GM18951 (cell line): ENCODE data around the gene CCHCR1.

ENCODE experiments used
- POLR2A ChIP-seq: IDR thresholded peaks from 4 replicates; pipeline ENCODE4 v1.6.1; 2011; ENCODE audit warnings: mild to moderate bottlenecking; ENCODE audit not compliant: insufficient read length, insufficient read depth; ENCODE audit errors: extremely low read depth
- in situ Hi-C: fragments of 300-500 bp; cut with MboI; formaldehyde crosslinking; loops from one replicate; pipeline ENCODE4 v1.12.0; 2022; ENCODE audit warnings: low sequenced_read_pairs, mixed read lengths, inconsistent platforms; ENCODE audit not compliant: unreplicated experiment

CCHCR1 gene, protein sequence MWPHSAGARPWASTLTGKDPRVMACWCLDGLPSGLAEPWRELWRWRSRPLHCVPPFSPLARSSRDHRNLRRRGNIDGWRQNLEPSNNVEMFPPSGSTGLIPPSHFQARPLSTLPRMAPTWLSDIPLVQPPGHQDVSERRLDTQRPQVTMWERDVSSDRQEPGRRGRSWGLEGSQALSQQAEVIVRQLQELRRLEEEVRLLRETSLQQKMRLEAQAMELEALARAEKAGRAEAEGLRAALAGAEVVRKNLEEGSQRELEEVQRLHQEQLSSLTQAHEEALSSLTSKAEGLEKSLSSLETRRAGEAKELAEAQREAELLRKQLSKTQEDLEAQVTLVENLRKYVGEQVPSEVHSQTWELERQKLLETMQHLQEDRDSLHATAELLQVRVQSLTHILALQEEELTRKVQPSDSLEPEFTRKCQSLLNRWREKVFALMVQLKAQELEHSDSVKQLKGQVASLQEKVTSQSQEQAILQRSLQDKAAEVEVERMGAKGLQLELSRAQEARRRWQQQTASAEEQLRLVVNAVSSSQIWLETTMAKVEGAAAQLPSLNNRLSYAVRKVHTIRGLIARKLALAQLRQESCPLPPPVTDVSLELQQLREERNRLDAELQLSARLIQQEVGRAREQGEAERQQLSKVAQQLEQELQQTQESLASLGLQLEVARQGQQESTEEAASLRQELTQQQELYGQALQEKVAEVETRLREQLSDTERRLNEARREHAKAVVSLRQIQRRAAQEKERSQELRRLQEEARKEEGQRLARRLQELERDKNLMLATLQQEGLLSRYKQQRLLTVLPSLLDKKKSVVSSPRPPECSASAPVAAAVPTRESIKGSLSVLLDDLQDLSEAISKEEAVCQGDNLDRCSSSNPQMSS

GRCh38 chr6:31157513-31158139 is at the start of gene CCHCR1:
CCHCR1 (minus strand) TSS chr6:31157802; CDS start chr6:31157600, 202 bp downstream.
- no peak for TF ChIP-seq POLR2A
- in situ Hi-C loops, result no loop called here

- in situ Hi-C loops, result no loop called here
- no peak for TF ChIP-seq POLR2A
Observed at GRCh38 chr6:31205638-31206037, 48.0 kb upstream of the CCHCR1 start.

DNA sequence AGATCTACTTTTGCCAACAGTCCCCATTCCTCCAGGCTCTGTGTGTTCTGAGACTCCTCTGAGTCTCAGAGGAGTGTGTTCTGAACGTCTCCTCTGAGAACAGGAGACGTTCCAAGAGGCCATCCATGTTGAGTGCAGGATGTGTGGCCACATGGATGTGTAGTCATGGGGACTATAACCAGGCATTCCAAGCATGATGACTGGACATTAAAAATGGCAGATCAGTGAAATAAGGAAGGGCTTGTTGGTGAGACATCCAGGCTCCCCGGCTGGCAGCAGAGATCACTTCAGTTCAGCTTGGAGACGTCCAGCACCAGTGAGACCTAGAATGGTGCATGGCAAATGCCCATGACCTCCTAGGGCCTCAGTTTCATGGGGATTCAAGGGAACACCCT is 47.1 kb upstream of the CCHCR1 start:
- in situ Hi-C loops, result no loop called here
- TF ChIP-seq POLR2A, result no peak

- in situ Hi-C loops, result no loop called here
- TF ChIP-seq POLR2A, result peak; percentile 33
Observed at GRCh38 chr6:31203345-31203979, 45.9 kb upstream of the CCHCR1 start.

DNA sequence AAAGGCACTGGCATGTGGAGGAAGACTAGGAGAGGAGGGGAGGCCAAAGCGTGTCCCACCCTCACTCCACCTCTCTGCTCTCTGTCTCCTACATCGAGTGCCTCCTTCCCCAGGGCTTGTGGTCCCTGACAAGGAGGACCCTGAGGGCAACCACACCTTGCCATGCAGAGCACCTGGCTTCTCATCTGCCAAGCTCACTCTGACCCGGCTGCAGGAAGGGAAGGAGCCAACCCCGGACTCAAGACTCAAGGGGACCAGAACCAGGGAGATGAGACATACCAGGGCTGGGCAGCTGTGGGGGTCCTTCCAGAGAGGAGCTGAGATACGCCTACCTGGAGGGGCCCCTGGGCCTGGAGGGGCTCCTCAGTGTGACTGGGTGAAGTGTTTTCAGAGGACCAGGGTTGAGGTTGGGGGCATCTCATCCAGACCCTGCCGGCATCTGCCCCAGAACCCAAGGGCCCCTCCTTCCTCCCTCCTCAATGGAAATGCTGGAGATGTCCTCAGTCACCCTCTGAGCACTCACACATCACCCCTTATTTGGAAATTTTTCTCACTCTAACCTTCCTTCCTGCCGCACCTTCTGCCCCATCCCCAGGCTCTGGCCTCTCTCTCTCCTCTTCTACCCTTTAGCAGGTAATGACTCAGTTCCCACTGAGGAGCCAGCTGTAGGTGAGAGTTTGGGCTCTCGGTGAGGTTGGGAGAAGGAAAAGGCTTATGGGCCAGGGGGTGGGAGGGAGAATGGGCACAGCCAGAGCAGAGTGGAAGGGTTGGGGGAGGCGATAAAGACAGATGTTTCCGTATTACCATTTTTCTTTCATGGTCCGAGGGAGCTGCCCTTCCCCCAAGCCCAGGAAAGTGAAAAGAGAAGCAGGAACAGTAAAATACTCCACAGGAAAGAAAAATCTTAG is 44.9 kb upstream of the CCHCR1 start:
- in situ Hi-C loops, result no loop called here
- TF ChIP-seq POLR2A, result no peak

DNA sequence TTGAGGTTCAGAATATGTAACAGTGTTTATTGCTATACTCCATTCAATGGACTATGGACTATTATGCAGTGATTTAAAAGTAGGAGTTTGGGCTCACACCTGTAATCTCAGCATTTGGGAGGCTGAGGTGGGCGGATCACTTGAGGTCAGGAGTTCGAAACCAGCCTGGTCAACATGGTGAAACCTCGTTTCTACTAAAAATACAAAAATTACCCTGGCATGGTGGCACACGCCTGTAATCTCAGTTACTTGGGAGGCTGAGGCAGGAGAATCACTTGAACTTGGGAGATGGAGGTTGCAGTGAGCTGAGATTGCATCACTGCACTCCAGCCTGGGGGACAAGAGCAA is 41.5 kb upstream of the CCHCR1 start:
- in situ Hi-C loops, result loop anchor here (5.0 kb wide), 2 partner anchors 68 to 163 kb away; no protein-coding TSS in a partner anchor

DNA sequence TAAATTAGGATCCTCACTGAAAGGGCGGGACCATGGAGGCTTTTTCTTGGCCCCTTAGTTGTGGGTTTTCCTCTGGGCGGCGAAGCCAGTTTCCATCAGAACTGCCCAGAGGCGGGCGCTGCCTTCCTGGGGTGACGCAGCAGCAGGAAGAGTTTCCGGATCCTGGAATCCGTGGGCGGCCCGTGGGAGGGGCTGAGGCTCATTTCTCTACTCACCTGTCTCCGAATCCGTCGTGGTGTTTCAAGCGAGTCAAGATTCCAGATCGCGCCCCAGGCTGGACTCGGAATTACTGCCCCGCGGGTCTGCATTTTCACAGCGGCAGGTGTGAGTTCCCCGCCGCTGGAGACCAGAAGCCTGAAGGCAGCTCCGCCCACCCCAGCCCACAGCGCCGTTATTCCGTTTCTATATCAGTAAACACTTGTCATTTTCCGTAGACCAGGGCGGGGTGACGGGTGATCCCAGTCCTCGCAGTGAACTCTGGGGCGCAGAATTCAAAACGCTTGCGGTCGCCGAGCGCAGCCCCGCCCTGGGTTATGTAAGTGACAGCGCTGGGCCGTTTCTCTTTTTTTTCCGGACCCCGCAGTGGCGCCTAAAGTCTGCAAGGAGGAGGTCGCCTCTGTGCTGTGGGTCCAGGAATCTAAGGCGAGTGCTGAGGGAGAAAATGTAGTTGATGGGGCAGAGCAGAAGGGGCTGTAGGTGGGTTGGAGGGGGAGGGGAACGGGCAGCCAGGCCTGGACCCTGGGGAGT is 40.1 kb upstream of the CCHCR1 start:
- TF ChIP-seq POLR2A, result peak; percentile 65
- in situ Hi-C loops, result loop anchor here (5.0 kb wide), 2 partner anchors 70 to 165 kb away; no protein-coding TSS in a partner anchor

DNA sequence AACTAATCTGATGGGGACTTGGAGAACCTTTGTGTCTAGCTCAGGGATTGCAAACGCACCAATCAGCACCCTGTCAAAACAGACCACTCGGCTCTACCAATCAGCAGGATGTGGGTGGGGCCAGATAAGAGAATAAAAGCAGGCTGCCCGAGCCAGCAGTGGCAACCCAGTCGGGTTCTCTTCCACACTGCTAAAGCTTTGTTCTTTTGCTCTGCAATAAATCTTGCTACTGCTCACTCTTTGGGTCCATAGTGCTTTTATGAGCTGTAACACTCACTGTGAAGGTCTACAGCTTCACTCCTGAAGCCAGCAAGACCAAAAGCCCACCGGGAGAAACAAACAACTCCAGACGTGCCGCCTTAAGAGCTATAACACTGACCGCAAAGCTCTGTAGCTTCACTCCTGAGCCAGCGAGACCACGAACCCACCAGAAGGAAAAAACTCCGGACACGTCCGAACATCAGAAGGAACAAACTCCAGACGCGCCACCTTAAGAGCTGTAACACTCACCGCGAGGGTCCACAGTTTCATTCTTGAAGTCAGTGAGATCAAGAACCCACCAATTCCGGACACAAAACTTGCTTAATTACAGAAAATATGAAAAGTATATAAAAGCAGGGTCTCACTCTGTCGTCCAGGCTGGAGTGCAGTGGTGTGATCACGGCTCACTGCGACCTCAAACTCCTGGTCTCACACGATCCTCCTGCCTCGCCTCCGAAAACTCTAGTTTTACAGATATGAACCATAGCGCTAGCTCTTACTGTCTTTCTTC is 38.8 kb upstream of the CCHCR1 start:
- in situ Hi-C loops, result loop anchor here (5.0 kb wide), 2 partner anchors 71 to 166 kb away; no protein-coding TSS in a partner anchor

- in situ Hi-C loops, result loop anchor here (5.0 kb wide), 2 partner anchors 72 to 167 kb away; no protein-coding TSS in a partner anchor
Observed at GRCh38 chr6:31195308-31195979, 37.8 kb upstream of the CCHCR1 start.

- TF ChIP-seq POLR2A, result no peak
- in situ Hi-C loops, result loop anchor here (5.0 kb wide), 1 partner anchor 57 kb away; the partner anchor contains the start of gene PSORS1C2
Observed at GRCh38 chr6:31194061-31194834, 36.6 kb upstream of the CCHCR1 start.
